HepG2 (cell line): Measurements from ENCODE around the gene RUNDC1. TPM values are rescaled to one million over a fixed set of nuclear protein-coding genes. Genes with fewer than 3 reads are reported as not detected.

Source experiments
- AGO2 ChIP-seq: fragments of 200-400 bp; formaldehyde crosslinking; optimal IDR thresholded peaks from 2 replicates; pipeline ENCODE3; 2017; ENCODE audit warnings: mild to moderate bottlenecking, low read depth, low read length, moderate library complexity
- ATF4 ChIP-seq, 2 experiments: fragments of 450-650 bp in 1 of 2; sonication (generic) in 1 of 2; formaldehyde crosslinking; IDR thresholded peaks; 2 replicates each; pipeline versions ENCODE4 v1.5.0 to v1.8.0; 2020 to 2022; ENCODE audit warnings: mild to moderate bottlenecking in 1 of 2, missing genetic modification reagents in 1 of 2
- HNRNPH1 ChIP-seq: fragments of 200-400 bp; formaldehyde crosslinking; optimal IDR thresholded peaks from 2 replicates; pipeline ENCODE3; 2017; ENCODE audit warnings: mild to moderate bottlenecking, low read depth, low read length
- KIAA2018 ChIP-seq: sonication (generic); formaldehyde crosslinking; IDR thresholded peaks from 2 replicates; pipeline ENCODE4 v1.5.0; 2020; ENCODE audit warnings: mild to moderate bottlenecking, missing genetic modification reagents, borderline replicate concordance
- NR2C2 ChIP-seq: sonication (generic); formaldehyde crosslinking; IDR thresholded peaks from 2 replicates; pipeline ENCODE4 v1.4.0; 2020; ENCODE audit warnings: missing genetic modification reagents, mild to moderate bottlenecking, moderate library complexity, borderline replicate concordance
- RBFOX2 ChIP-seq: fragments of 200-400 bp; formaldehyde crosslinking; IDR thresholded peaks from 2 replicates; pipeline ENCODE4 v1.6.1; 2017; ENCODE audit warnings: low read depth, mild to moderate bottlenecking, low read length
- SNAI1 ChIP-seq: sonication (generic); formaldehyde crosslinking; IDR thresholded peaks from 2 replicates; pipeline ENCODE4 v1.5.0; 2020; ENCODE audit warnings: mild to moderate bottlenecking, missing genetic modification reagents, borderline replicate concordance
- ZBTB26 ChIP-seq: IDR thresholded peaks from 2 replicates; pipeline ENCODE4 v1.6.1; 2016; ENCODE audit warnings: missing compliant biosample characterization, missing genetic modification reagents, borderline replicate concordance
- ZNF30 ChIP-seq: sonication (generic); formaldehyde crosslinking; IDR thresholded peaks from 2 replicates; pipeline ENCODE4 v1.5.0; 2020; ENCODE audit warnings: mild to moderate bottlenecking, missing genetic modification reagents
- ZNF468 ChIP-seq: sonication (generic); formaldehyde crosslinking; IDR thresholded peaks from 2 replicates; pipeline ENCODE4 v1.8.0; 2022; ENCODE audit warnings: mild to moderate bottlenecking, moderate library complexity, missing genetic modification reagents
- ZNF546 ChIP-seq: sonication (generic); formaldehyde crosslinking; conservative IDR thresholded peaks from 2 replicates; pipeline ENCODE4 v1.8.1; 2023; ENCODE audit warnings: mild to moderate bottlenecking, missing genetic modification reagents
- ZNF644 ChIP-seq: IDR thresholded peaks from 2 replicates; pipeline ENCODE4 v1.6.1; 2016; ENCODE audit warnings: low read depth
- ZNF770 ChIP-seq: sonication (generic); formaldehyde crosslinking; IDR thresholded peaks from 2 replicates; pipeline ENCODE4 v1.5.0; 2020; ENCODE audit warnings: mild to moderate bottlenecking, missing genetic modification reagents
- polyA plus RNA-seq, 8 experiments: library from polyadenylated mRNA; depleted of rRNA in 3 of 8; stranded (reverse) in 7 of 8; unstranded in 1 of 8; fragments of >200 nt; fragmentation: Illumina TruSeq in 4 of 8; extraction: Trizol in 4 of 8; gene quantifications; 2 replicates each; pipeline versions ENCODE4 v1.2.1 to v1.2.3, GENCODE V29; 2011 to 2016; ENCODE audit warnings: low read depth in 4 of 8, missing spikeins in 1 of 8, mixed read lengths in 1 of 8; ENCODE audit not compliant: insufficient read depth in 1 of 8
- total RNA-seq, 5 experiments: library from RNA; depleted of rRNA; stranded (reverse); fragments of >200 nt; fragmentation: Illumina TruSeq; extraction: Trizol; gene quantifications; 2 replicates each; pipeline ENCODE4 v1.2.3, GENCODE V29; 2016; ENCODE audit warnings: low read depth in 1 of 5
- TF ChIP-seq, protein P1 (sequence below): sonication (generic); formaldehyde crosslinking; IDR thresholded peaks from 2 replicates; pipeline ENCODE4 v1.5.1; 2020; ENCODE audit warnings: missing genetic modification reagents, mild to moderate bottlenecking, borderline replicate concordance

Gene RUNDC1
- total and polyA plus RNA-seq, 2 of the 13 experiments (the other 11 are each of a cell fraction or from before 2014, with no cell fraction given) = 10.3 to 11.4 TPM

DNA sequence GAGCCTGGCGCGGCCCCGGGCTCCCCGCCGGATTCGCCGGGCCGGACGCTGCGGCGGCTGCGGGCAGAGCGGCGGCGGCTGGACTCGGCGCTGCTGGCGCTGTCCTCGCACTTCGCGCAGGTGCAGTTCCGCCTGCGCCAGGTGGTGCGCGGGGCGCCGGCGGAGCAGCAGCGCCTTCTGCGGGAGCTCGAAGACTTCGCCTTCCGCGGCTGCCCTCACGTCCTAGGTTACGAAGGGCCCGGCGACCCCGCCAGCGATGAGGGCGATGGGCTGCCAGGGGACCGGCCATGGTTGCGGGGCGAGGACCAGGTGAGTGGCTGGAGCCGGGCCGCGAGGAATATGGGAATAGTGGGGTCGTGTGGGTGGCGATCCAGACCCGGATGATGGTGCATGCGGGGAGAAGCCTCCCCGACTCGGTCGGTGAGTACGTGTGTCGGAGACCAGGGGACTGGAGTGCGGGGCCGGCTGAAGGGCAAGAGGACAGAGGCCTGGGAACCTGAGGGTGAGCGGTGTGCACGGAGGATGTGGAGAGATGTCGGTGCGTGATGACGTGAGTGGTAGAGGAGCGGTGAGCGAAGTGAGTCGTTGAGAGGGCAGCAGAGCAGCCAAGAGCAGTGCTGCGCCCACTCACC lies 517 bp downstream of the RUNDC1 start (continued):
- TF ChIP-seq SNAI1 (CRISPR knock-in tag) (no peak), KIAA2018 (CRISPR knock-in tag) (no peak), HNRNPH1 (no peak), RBFOX2 (peak; percentile 73), ZNF30 (CRISPR knock-in tag) (peak; percentile 82; the same call in 1 of the 2 replicates), ZNF770 (CRISPR knock-in tag) (peak; percentile 55; the same call in 1 of the 2 replicates), NR2C2 (CRISPR knock-in tag) (peak; percentile 52; the same call in 1 of the 2 replicates), AGO2 (peak; percentile 80), ZNF468 (CRISPR knock-in tag) (0 out of 2 replicates have a peak, but pooled peaks have one; percentile 20), ZBTB26 (CRISPR knock-in tag) (no peak), ATF4 (CRISPR knock-in tag; IDR thresholded peaks at IDR 0.05) (no peak), ZNF644 (CRISPR knock-in tag) (no peak), ZNF546 (0 out of 2 replicates have a peak, but pooled peaks have one; percentile 44)
- TF ChIP-seq, protein P1, sequence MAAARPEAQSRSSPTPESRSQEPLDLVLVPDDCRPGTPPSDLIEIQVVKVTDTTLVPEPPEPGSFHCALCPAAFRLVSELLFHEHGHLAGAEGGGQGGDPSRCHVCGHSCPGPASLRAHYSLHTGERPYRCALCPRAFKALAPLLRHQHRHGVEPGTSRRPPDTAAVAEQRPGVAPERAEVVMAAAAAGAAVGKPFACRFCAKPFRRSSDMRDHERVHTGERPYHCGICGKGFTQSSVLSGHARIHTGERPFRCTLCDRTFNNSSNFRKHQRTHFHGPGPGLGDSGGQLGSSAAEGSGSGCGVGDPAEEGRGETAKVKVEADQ (CRISPR knock-in tag) = peak; percentile 97
